Activated CD4-positive, alpha-beta memory T cell treated with anti-CD3 and anti-CD28 coated beads for 36 hours (primary cell): ENCODE data around the gene GAREM2. TPM values are rescaled to one million over a fixed set of nuclear protein-coding genes. Genes with fewer than 3 reads are reported as not detected.

Source experiments
- CTCF ChIA-PET: fragments of 350-600 bp; sonication (Branson Sonifier 250); formaldehyde crosslinking; loops from one replicate; lab custom pipeline; 2021; ENCODE audit warnings: antibody characterized with exemption, inconsistent platforms; lab: Charles Lee
- POLR2A ChIA-PET: fragments of 350-600 bp; sonication (Branson Sonifier 250); formaldehyde crosslinking; loops from one replicate; lab custom pipeline; 2021; ENCODE audit warnings: antibody characterized with exemption; lab: Charles Lee
- DNase-seq: peaks from one replicate; pipeline ENCODE4 v3.0.0-alpha.2; 2020
- H3K27ac Mint-ChIP-seq: one replicate; pipeline ENCODE4 v1.8.0; 2021; ENCODE audit warnings: mixed read lengths
- H3K27me3 Mint-ChIP-seq: one replicate; pipeline ENCODE4 v1.8.0; 2021; ENCODE audit warnings: mixed read lengths
- H3K36me3 Mint-ChIP-seq: one replicate; pipeline ENCODE4 v1.8.0; 2021; ENCODE audit warnings: mixed read lengths
- H3K4me1 Mint-ChIP-seq: one replicate; pipeline ENCODE4 v1.8.0; 2021; ENCODE audit warnings: low read depth, mixed read lengths
- H3K4me3 Mint-ChIP-seq: one replicate; pipeline ENCODE4 v1.8.0; 2021; ENCODE audit warnings: mild to moderate bottlenecking, mixed read lengths
- H3K9me3 Mint-ChIP-seq: one replicate; pipeline ENCODE4 v1.8.0; 2021; ENCODE audit warnings: mixed read lengths
- intact Hi-C: fragments of 100-400 bp; cut with micrococcal nuclease; formaldehyde crosslinking; loops from one replicate; pipeline ENCODE4 v1.15.1; 2023
- total RNA-seq, 2 experiments: library from RNA; stranded (reverse); gene quantifications; one replicate each; pipeline ENCODE4 v1.2.3, GENCODE V29; 2021

Gene GAREM2
- 1 to 10 TPM; 1.4 to 2.8 TPM for total RNA-seq

- Mint-ChIP-seq H3K27ac (no peak within 1 kb of the TSS), H3K4me1 (peaks cover 7% of the 10 kb centered on the region), H3K4me3 (peak within 1 kb of the TSS; percentile 75), H3K9me3 (no peaks in the 10 kb centered on the region), H3K27me3 (peaks cover 27% of the 10 kb centered on the region), H3K36me3 (peaks cover 1% of the 10 kb centered on the region)
- intact Hi-C loops = loop anchor here (5.0 kb wide), 1 partner anchor 294 kb away; no protein-coding TSS in a partner anchor
- DNase-seq = no peak
- ChIA-PET CTCF (interaction anchor here (0.6 to 1.5 kb wide), 3 partner anchors 11 to 183 kb away, joined by 3 to 4 read pairs (median 3); no protein-coding TSS in a partner anchor), POLR2A (interaction anchor here (1.0 kb wide), 2 partner anchors 10 to 71 kb away, joined by 3 to 5 read pairs; partner anchors contain the start of genes HADHA and HADHB)
These were observed at the start of gene GAREM2 for GRCh38 chr2:26172871-26173775. TSS of gene GAREM2 (plus strand) at chr2:26173088. CDS start at chr2:26173221, 133 bp downstream.

DNA sequence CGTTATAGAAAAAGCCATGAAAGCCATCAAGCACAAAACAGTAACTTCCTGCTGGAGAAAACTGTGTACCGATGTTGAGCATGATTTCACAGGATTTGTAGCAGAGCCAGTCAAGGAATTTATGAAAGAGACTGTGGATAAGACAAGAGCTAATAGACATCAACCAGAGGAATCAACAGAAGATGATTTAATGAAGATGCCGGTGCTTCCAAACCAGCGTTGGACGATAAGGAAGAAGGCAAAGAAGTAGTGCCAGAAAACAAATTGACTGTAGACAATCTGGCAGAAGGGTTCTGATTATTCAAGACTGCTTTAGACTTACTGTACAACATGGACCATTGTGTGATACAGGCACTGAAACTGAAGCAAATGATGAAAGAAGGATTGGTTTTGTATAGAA lies 49.5 kb upstream of the GAREM2 start:
- CTCF ChIA-PET = no interaction called here
- intact Hi-C loops = no loop called here
- peaks cover 4% of the 10 kb centered on the region for H3K36me3 Mint-ChIP-seq

GRCh38 chr2:26126074-26126473 lies 46.8 kb upstream of the GAREM2 start:
- no peak overlapping the region for H3K27ac Mint-ChIP-seq
- H3K27me3 Mint-ChIP-seq = no peaks in the 10 kb centered on the region
- H3K9me3 Mint-ChIP-seq = no peaks in the 10 kb centered on the region
- POLR2A ChIA-PET = no interaction called here
- peaks cover 8% of the 10 kb centered on the region for H3K36me3 Mint-ChIP-seq
- no peak overlapping the region for H3K4me3 Mint-ChIP-seq
- peaks cover 9% of the 10 kb centered on the region for H3K4me1 Mint-ChIP-seq
- intact Hi-C loops = no loop called here
- CTCF ChIA-PET = interaction anchor here (1.0 kb wide), 2 partner anchors 92 to 175 kb away, joined by 3 read pairs; partner anchors contain the start of gene RAB10
- no peak for DNase-seq

More for the DNA sequence above, 49.5 kb upstream of the GAREM2 start:
- H3K9me3 Mint-ChIP-seq = no peaks in the 10 kb centered on the region
- no peak overlapping the region for H3K27ac Mint-ChIP-seq
- H3K4me1 Mint-ChIP-seq = peaks cover 5% of the 10 kb centered on the region
- no peaks in the 10 kb centered on the region for H3K27me3 Mint-ChIP-seq
- no peak overlapping the region for H3K4me3 Mint-ChIP-seq
- POLR2A ChIA-PET = no interaction called here
- no peak for DNase-seq

GRCh38 chr2:26128176-26128575 lies 44.7 kb upstream of the GAREM2 start:
- CTCF ChIA-PET = interaction anchor here (1.1 to 1.4 kb wide), 2 partner anchors 40 to 137 kb away, joined by 3 to 5 read pairs; no protein-coding TSS in a partner anchor
- no peak for DNase-seq
- Mint-ChIP-seq H3K4me1 (peaks cover 9% of the 10 kb centered on the region), H3K9me3 (no peaks in the 10 kb centered on the region), H3K27me3 (no peaks in the 10 kb centered on the region), H3K4me3 (no peak overlapping the region), H3K36me3 (peaks cover 8% of the 10 kb centered on the region), H3K27ac (no peak overlapping the region)
- POLR2A ChIA-PET = no interaction called here
- intact Hi-C loops = no loop called here

DNA sequence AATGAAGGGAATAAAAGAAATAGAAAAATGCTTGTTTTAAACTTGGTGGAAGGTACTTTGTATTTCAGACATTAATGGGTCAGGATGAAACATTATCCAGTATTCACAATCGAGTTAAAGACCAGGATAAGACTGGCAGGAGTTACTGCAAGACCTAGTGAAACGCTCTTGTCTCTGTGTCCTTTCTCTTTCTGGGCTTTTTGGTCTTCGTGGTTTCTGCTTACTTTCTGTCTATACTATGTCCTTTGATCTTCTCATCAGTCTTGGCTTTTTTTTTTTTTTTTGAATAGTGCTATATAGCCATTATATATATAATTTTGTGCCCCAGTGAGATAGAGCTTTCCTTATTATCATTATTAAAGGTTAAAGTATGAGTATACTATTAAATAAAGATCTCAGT lies 42.1 kb upstream of the GAREM2 start:
- Mint-ChIP-seq H3K27ac (no peak overlapping the region), H3K36me3 (peaks cover 12% of the 10 kb centered on the region), H3K27me3 (no peaks in the 10 kb centered on the region), H3K4me3 (no peak overlapping the region), H3K4me1 (peaks cover 7% of the 10 kb centered on the region), H3K9me3 (no peaks in the 10 kb centered on the region)
- ChIA-PET CTCF (no interaction called here), POLR2A (no interaction called here)
- intact Hi-C loops = no loop called here
- no peak for DNase-seq

DNA sequence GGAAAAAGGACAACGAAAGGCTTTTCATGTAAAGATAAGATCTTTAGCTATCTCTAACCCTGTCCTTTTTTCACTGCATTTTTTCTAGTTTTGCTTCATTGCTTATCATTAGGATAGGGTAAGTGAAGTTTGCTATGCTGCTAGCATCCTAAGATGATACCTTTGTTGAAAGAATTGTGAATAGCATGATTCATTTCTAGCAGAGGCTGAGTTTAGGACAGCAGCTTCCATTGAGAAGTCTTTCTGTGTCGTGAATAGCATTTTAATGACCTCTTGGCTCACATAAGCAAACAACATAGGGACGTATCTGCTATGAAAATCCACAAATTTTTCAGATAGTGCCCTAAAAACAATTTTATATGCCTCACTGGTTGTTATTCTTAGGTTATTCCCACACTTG lies 36.4 kb upstream of the GAREM2 start:
- ChIA-PET CTCF (interaction anchor here (1.6 to 1.8 kb wide), 2 partner anchors 48 to 145 kb away, joined by 4 to 5 read pairs; no protein-coding TSS in a partner anchor), POLR2A (no interaction called here)
- Mint-ChIP-seq H3K9me3 (no peaks in the 10 kb centered on the region), H3K4me3 (no peak overlapping the region), H3K36me3 (peaks cover 5% of the 10 kb centered on the region), H3K27ac (no peak overlapping the region), H3K27me3 (no peaks in the 10 kb centered on the region), H3K4me1 (peaks cover 2% of the 10 kb centered on the region)
- intact Hi-C loops = no loop called here
- DNase-seq = no peak

- no peak overlapping the region for H3K27ac Mint-ChIP-seq
- H3K9me3 Mint-ChIP-seq = no peaks in the 10 kb centered on the region
- intact Hi-C loops = loop anchor here (10.0 kb wide), 1 partner anchor 535 kb away; no protein-coding TSS in a partner anchor
- no peaks in the 10 kb centered on the region for H3K4me1 Mint-ChIP-seq
- ChIA-PET POLR2A (no interaction called here), CTCF (no interaction called here)
- peaks cover 5% of the 10 kb centered on the region for H3K36me3 Mint-ChIP-seq
- no peak for DNase-seq
- H3K4me3 Mint-ChIP-seq = no peak overlapping the region
- no peaks in the 10 kb centered on the region for H3K27me3 Mint-ChIP-seq
These were observed 33.4 kb upstream of the GAREM2 start for GRCh38 chr2:26139269-26140183.

DNA sequence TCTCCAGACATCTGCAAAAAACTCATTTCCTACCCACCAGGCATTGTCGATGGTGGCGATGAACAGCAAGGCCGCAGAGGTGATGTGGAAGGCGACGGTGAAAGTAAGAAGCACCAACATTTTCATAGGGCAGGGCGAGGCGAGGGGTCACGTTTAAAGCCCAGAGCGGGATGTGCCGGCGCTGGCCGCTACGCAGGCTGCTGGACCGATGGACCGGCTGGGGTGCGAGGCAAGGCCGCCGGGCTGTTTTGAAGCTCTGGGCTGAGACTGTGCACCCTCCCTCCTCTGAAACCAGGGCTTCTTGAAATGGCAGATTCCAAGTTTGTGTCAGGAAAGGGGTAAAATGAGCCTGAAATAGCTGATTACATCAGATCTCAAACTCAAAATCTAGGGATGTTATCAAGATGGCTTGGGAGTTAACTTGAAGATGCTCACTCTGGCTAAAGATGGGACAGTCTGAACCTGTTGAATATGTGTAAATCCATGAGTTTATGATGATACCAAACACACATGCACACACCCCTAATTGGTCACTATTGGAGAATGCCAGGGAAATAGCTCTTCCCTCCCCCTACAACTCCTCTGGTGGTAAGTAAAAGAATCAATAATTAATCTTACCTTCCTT lies 31.6 kb upstream of the GAREM2 start:
- no peak for DNase-seq
- H3K4me3 Mint-ChIP-seq = no peak overlapping the region
- no peak overlapping the region for H3K27ac Mint-ChIP-seq
- H3K9me3 Mint-ChIP-seq = no peaks in the 10 kb centered on the region
- ChIA-PET POLR2A (interaction anchor here (0.8 kb wide), 1 partner anchor 157 kb away, joined by 3 read pairs; no protein-coding TSS in a partner anchor), CTCF (interaction anchor here (0.7 to 9.1 kb wide), 3 partner anchors 53 to 191 kb away, joined by 3 to 90 read pairs (median 4); no protein-coding TSS in a partner anchor)
- H3K27me3 Mint-ChIP-seq = no peaks in the 10 kb centered on the region
- intact Hi-C loops = loop anchor here (10.0 kb wide), 1 partner anchor 536 kb away; no protein-coding TSS in a partner anchor
- H3K4me1 Mint-ChIP-seq = peaks cover 2% of the 10 kb centered on the region
- no peaks in the 10 kb centered on the region for H3K36me3 Mint-ChIP-seq

- H3K27me3 Mint-ChIP-seq = peaks cover 7% of the 10 kb centered on the region
- no peak for DNase-seq
- H3K4me3 Mint-ChIP-seq = no peak overlapping the region
- no peaks in the 10 kb centered on the region for H3K9me3 Mint-ChIP-seq
- ChIA-PET CTCF (interaction anchor here (0.7 to 9.1 kb wide), 9 partner anchors 56 to 436 kb away, joined by 3 to 90 read pairs (median 5); no protein-coding TSS in a partner anchor), POLR2A (interaction anchor here (0.6 kb wide), 1 partner anchor 551 kb away, joined by 3 read pairs; no protein-coding TSS in a partner anchor)
- H3K27ac Mint-ChIP-seq = no peak overlapping the region
- H3K4me1 Mint-ChIP-seq = peaks cover 2% of the 10 kb centered on the region
- intact Hi-C loops = loop anchor here (10.0 kb wide), 1 partner anchor 539 kb away; no protein-coding TSS in a partner anchor
- no peaks in the 10 kb centered on the region for H3K36me3 Mint-ChIP-seq
These were observed 28.9 kb upstream of the GAREM2 start for GRCh38 chr2:26144031-26144430.

- Mint-ChIP-seq H3K36me3 (no peaks in the 10 kb centered on the region), H3K4me1 (peaks cover 2% of the 10 kb centered on the region), H3K27ac (no peak overlapping the region), H3K4me3 (no peak overlapping the region), H3K27me3 (peaks cover 13% of the 10 kb centered on the region), H3K9me3 (no peaks in the 10 kb centered on the region)
- intact Hi-C loops = loop anchor here (1.0 to 10.0 kb wide), 5 partner anchors 58 to 540 kb away; no protein-coding TSS in a partner anchor
- ChIA-PET POLR2A (interaction anchor here (0.6 kb wide), 1 partner anchor 552 kb away, joined by 3 read pairs; no protein-coding TSS in a partner anchor), CTCF (interaction anchor here (0.7 to 9.1 kb wide), 19 partner anchors 22 to 538 kb away, joined by 3 to 90 read pairs (median 5); partner anchors contain the start of gene RAB10)
- DNase-seq = peak; percentile 78
These were observed 27.8 kb upstream of the GAREM2 start for GRCh38 chr2:26144953-26145680.
